Ovary (tissue), 9 donors: ENCODE data around the gene PRM1. TPM values are rescaled to one million over a fixed set of nuclear protein-coding genes. Genes with fewer than 3 reads are reported as not detected.

Experiments
- DNase-seq, 5 donors: peaks; one replicate each; pipeline ENCODE4 v3.0.0-alpha.2; 2019 to 2020
- H3K27ac ChIP-seq, 2 donors: fragments of 200-600 bp; one replicate each; pipeline versions ENCODE4 v1.5.1 to v1.8.0; 2019 to 2022
- H3K27me3 ChIP-seq: fragments of 200-600 bp; one replicate; pipeline ENCODE4 v1.8.0; 2022
- H3K36me3 ChIP-seq: fragments of 200-600 bp; sonication (generic); one replicate; pipeline ENCODE4 v1.5.1; 2019
- H3K4me1 ChIP-seq: one replicate; pipeline ENCODE4 v1.8.1; 2013; ENCODE audit warnings: mild to moderate bottlenecking, moderate library complexity; ENCODE audit not compliant: insufficient read depth
- H3K4me3 ChIP-seq: fragments of 200-600 bp; sonication (generic); one replicate; pipeline ENCODE4 v1.5.1; 2017
- H3K9me3 ChIP-seq, 2 donors: fragments of 200-600 bp in 1 of 2; sonication (generic) in 1 of 2; one replicate each; pipeline versions ENCODE4 v1.5.1 to v1.8.1; 2013 to 2019; ENCODE audit warnings: mild to moderate bottlenecking in 1 of 2, moderate library complexity in 1 of 2
- EP300 ChIP-seq: sonication (generic); formaldehyde crosslinking; IDR thresholded peaks from one replicate; pipeline ENCODE4 v1.6.1; 2017; ENCODE audit warnings: antibody characterized with exemption
- POLR2A ChIP-seq: fragments of 450-650 bp; IDR thresholded peaks from one replicate; pipeline ENCODE4 v1.6.1; 2017; ENCODE audit warnings: antibody characterized with exemption, mild to moderate bottlenecking, moderate library complexity
- WGBS, 3 donors: extraction: QIAGEN DNeasy Blood & Tissue Kit in 1 of 3; methylation state at CpG; one replicate each; pipeline versions ENCODE4 v1.1.5 to v1.1.7; 2013 to 2017; 5-methylcytosine and 5-hydroxymethylcytosine counted together
- intact Hi-C, 4 donors: fragments of 100-400 bp; cut with DNase I; formaldehyde crosslinking; loops; one replicate each; pipeline versions ENCODE4 v1.11.0 to v1.15.1; 2022 to 2023
- polyA plus RNA-seq, 2 donors: library from polyadenylated mRNA; stranded (reverse); fragments of 200-250 nt in 1 of 2; fragments of 350-450 nt in 1 of 2; fragmentation: Illumina TruSeq in 1 of 2; extraction: RNeasy Lipid Tissue Mini Kit (QIAGEN cat#74804) in 1 of 2; gene quantifications; one replicate each; pipeline ENCODE4 v1.2.3, GENCODE V29; 2013 to 2014
- total RNA-seq, 7 donors: library from RNA; depleted of rRNA in 2 of 7; stranded (reverse); fragments of >200 nt in 2 of 7; fragmentation: NEBNext Ultra II Directional in 3 of 7; extraction: Animal tissue kit (Norgen Biotek cat#: 25700) in 3 of 7; gene quantifications; one replicate each; pipeline versions ENCODE4 v1.1.0 to v1.2.4, GENCODE V29; 2016 to 2023
- TF ChIP-seq, protein P1 (sequence below), 3 donors: fragments of 450-650 bp in 2 of 3; fragments of 200-600 bp in 1 of 3; IDR thresholded peaks; one replicate each; pipeline versions ENCODE4 v1.5.1 to v1.8.0; 2016 to 2022; ENCODE audit warnings: antibody characterized with exemption in 3 of 3, mild to moderate bottlenecking in 1 of 3
- donor health status: DM: no; HTN: no; CAD: no; lungs with moderate emphysema.
- donor health status: DM: no; HTN: no; CAD: no.
- donor health status: Bipolar disorder and iron deficiency.
- donor health status: DM: yes; HTN: yes; CAD: no.
- donor health status: DM: no; HTN: no; CAD: no.
- donor health status: DM: yes; HTN: yes; CAD: no.

PRM1 gene
- total and polyA plus RNA-seq, 9 donors, result not detected

DNA sequence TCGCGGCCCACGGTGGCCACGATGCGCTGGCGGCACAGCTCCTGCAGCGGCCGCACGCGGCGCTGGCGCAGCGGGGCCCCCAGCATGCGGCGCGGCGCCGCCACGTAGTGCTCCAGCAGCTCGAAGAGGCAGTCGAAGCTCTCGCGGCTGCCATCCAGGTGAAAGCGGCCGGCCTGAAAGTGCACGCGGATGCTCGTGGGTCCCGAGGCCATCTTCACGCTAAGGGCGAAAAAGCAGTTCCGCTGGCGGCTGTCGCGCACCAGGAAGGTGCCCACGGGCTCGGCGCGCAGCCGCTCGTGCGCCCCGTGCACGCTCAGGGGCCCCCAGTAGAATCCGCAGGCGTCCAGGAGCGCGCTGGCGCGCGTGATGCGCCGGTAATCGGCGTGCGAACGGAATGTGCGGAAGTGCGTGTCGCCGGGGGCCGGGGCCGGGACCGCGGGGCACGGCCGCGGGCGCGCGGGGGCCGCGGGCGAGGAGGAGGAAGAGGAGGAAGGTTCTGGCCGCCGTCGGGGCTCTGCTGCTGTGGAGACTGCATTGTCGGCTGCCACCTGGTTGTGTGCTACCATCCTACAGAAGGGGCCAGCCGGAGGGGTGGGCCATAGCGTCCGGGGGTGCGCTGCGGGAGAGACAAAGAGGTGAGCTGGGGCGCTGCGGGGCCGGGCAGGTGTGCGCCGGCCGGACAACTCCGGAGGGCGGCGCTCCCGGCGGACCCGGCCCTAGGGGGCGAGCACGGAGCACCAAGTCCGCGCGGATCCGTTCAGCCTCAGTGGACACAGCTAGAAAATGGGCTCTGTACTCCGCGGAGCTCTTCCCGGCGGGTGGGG, 26.0 kb downstream of the PRM1 start:
- H3K4me1 ChIP-seq, result peaks cover 6% of the 10 kb centered on the region

GRCh38 chr16:11253995-11254912, 26.9 kb downstream of the PRM1 start:
- Histone ChIP-seq H3K27me3 (no peaks in the 10 kb centered on the region), H3K9me3 (no peaks in the 10 kb centered on the region), H3K36me3 (no peaks in the 10 kb centered on the region), H3K4me3 (peak overlapping the region; percentile 87), H3K4me1 (peaks cover 6% of the 10 kb centered on the region), H3K27ac (peak overlapping the region; percentile 21 to 82)
- DNase-seq, result no peak
- intact Hi-C loops, result loop anchor here in 3 of 4 donors (2.0 to 10.0 kb wide), 2 partner anchors 91 to 283 kb away; partner anchors contain the start of gene RMI2 (in 2 of the 3)
- 24 to 29% (median 29%) methylated on average over 27 to 29 of the region's 29 CpGs for WGBS, 3 donors
- TF ChIP-seq POLR2A (no peak), EP300 (no peak)
- TF ChIP-seq, protein P1, sequence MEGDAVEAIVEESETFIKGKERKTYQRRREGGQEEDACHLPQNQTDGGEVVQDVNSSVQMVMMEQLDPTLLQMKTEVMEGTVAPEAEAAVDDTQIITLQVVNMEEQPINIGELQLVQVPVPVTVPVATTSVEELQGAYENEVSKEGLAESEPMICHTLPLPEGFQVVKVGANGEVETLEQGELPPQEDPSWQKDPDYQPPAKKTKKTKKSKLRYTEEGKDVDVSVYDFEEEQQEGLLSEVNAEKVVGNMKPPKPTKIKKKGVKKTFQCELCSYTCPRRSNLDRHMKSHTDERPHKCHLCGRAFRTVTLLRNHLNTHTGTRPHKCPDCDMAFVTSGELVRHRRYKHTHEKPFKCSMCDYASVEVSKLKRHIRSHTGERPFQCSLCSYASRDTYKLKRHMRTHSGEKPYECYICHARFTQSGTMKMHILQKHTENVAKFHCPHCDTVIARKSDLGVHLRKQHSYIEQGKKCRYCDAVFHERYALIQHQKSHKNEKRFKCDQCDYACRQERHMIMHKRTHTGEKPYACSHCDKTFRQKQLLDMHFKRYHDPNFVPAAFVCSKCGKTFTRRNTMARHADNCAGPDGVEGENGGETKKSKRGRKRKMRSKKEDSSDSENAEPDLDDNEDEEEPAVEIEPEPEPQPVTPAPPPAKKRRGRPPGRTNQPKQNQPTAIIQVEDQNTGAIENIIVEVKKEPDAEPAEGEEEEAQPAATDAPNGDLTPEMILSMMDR (IDR thresholded peaks at IDR 0.05), result no peak

More for the DNA sequence above, 26.0 kb downstream of the PRM1 start:
- Histone ChIP-seq H3K27me3 (no peaks in the 10 kb centered on the region), H3K27ac (peak overlapping the region; percentile 82 to 99), H3K36me3 (no peaks in the 10 kb centered on the region), H3K9me3 (no peaks in the 10 kb centered on the region), H3K4me3 (peak overlapping the region; percentile 87)
- intact Hi-C loops, result loop anchor here (2.0 to 10.0 kb wide), 4 partner anchors 57 to 284 kb away; partner anchors contain the start of gene RMI2 (in 2 of the 4)
- peak; percentile 44 to 73 (median 63) for DNase-seq
- 1% methylated on average over 50 to 105 of the region's 105 CpGs for WGBS, 3 donors
- TF ChIP-seq POLR2A (no peak), EP300 (no peak)
- TF ChIP-seq, protein P1 (IDR thresholded peaks at IDR 0.05), result peak in 1 of 3 donors; percentile 37

GRCh38 chr16:11253009-11253994, 27.8 kb downstream of the PRM1 start:
- peak overlapping the region in 1 of 2 donors; percentile 21 for H3K27ac ChIP-seq
- WGBS, 3 donors, result 64 to 91% (median 70%) methylated on average over 5 of the region's 5 CpGs
- peaks cover 6% of the 10 kb centered on the region for H3K4me1 ChIP-seq
- no peaks in the 10 kb centered on the region for H3K27me3 ChIP-seq
- intact Hi-C loops, result loop anchor here in 2 of 4 donors (10.0 kb wide), 1 partner anchor 91 kb away; the partner anchor contains the start of gene RMI2 (in 2 of the 2)
- H3K4me3 ChIP-seq, result no peak overlapping the region
- TF ChIP-seq, protein P1 (IDR thresholded peaks at IDR 0.05), result no peak
- TF ChIP-seq POLR2A (no peak), EP300 (no peak)
- DNase-seq, result no peak
- no peaks in the 10 kb centered on the region for H3K36me3 ChIP-seq
- H3K9me3 ChIP-seq, result no peaks in the 10 kb centered on the region
